Melanocyte of skin (primary cell): Measurements from ENCODE around the gene COQ3. TPM values are rescaled to one million over a fixed set of nuclear protein-coding genes. Genes with fewer than 3 reads are reported as not detected.

Experiments used
- total RNA-seq, 2 donors: library from RNA; depleted of rRNA; stranded (reverse); fragments of >200 nt; gene quantifications; 2 replicates each; pipeline ENCODE4 v1.2.3, GENCODE V29; 2012

The COQ3 gene
- 10 to 100 TPM in 1 of 2 donors, 1 to 10 TPM in 1; 6.2 to 11.7 TPM for total RNA-seq

GRCh38 chr6:99393698-99394531, at the start of gene COQ3:
COQ3 (minus strand) TSS chr6:99394195; CDS start chr6:99394179, 16 bp downstream.

DNA sequence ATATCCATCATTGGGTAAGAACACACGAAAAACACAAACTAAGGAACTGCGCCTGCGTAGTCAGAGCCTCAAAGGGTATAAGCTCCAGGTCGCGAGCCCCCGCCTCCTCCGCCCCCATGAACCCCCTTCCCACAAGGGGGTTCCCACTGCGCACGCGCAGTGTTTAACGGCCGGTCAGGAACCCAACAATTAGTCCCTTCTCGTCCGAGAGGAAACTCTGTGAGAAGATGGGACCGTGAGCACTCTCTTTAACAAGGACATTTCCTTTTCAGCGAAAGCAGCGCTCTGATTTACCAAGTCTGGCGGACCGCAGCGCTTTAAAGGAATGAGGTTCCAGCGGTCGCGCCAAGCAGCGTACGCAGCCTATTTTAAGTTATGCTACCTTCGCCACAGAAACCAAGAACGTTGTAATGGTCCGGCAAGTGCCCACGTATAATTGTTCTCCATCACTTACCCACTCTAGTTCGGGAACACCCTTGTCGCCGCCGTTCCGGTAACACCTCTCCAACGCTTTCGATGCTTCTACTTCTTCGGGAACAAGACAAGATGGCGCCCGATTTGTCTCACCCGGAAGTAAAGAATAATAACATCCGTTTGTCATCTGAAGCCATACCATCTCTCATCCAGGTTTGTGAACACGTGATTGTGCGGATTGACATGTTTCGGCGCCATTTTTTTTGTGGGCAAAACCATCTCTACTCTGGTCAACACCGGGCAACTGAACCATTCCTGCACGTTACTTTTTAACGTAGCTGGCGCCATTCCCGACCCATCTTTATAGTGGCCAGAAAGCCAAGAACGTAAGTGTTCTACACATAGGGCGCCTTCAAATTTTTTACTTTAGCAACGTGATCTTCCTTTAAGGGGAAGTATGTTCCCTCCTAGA, 31.0 kb upstream of the COQ3 start, which contains the start of gene PNISR:
PNISR (minus strand) TSS at position 548 of the 886 bp plus-strand sequence. CDS start 10,649 bp downstream, outside the sequence.

GRCh38 chr6:99349171-99350141, 44.5 kb downstream of the COQ3 start, which contains the start of gene FAXC:
FAXC (minus strand) TSS chr6:99349674; CDS start chr6:99349372, 302 bp downstream.

Other genes with a start within 250 kb of the COQ3 start
- gene FAXC, start 44.5 kb downstream of the COQ3 start, total RNA-seq: 10 to 100 TPM in 1 of 2 donors, 1 to 10 TPM in 1; 8.6 to 20.6 TPM
- 10 to 100 TPM; 48.0 to 56.4 TPM for gene PNISR, start 31.1 kb upstream of the COQ3 start, total RNA-seq
- gene USP45, start 121.2 kb upstream of the COQ3 start, total RNA-seq: 10 to 100 TPM; 15.7 to 23.1 TPM
- 10 to 100 TPM; 56.1 to 87.2 TPM for gene CCNC, start 174.5 kb upstream of the COQ3 start, total RNA-seq
- not detected for gene PRDM13, start 212.6 kb upstream of the COQ3 start, total RNA-seq